SH-SY5Y (cell line): ENCODE data around the gene JAKMIP2.

Source experiments
- GATA2 ChIP-seq: IDR thresholded peaks from 2 replicates; pipeline ENCODE4 v1.6.1; 2011; ENCODE audit warnings: mild to moderate bottlenecking, low read depth, low read length
- GATA3 ChIP-seq: IDR thresholded peaks from 2 replicates; pipeline ENCODE4 v1.6.1; 2011; ENCODE audit warnings: low read depth, mild to moderate bottlenecking, low read length, moderate library complexity

DNA sequence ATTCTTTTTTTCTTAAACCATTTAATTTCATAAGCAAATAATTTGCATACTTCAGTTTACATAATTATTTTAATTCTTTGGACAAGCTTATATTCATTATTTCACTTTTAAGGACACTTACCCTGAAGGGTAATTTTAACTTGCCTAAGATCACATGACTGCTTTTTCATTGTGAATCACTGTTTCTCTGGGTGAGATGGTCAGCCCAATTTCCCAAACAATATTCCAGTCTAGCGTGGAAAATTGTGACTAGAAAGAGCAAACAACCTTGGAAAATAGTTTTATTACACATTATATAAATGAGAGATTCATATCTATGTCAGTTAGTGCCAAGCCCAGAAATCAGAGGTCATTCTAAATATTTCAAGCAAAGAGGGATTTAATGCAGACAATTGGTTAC, 21.4 kb upstream of the JAKMIP2 start:
- TF ChIP-seq GATA2 (no peak), GATA3 (no peak)
